Activated CD4-positive, CD25-positive, alpha-beta regulatory T cell treated with anti-CD3 and anti-CD28 coated beads, Interleukin-2, amount 50 U/mL, for 72 hours (primary cell): ENCODE measurements around the gene NRXN2.
"Not testable (repeated sequence)": the region's sequence is repeated elsewhere in the genome, so short reads cannot be mapped to it uniquely, and the experiment has no call there.

Experiments used
- DNase-seq: peaks from one replicate; pipeline ENCODE4 v3.0.0; 2021

NRXN2 gene

GRCh38 chr11:64581057-64581523, 141.9 kb downstream of the NRXN2 start:
- no peak for DNase-seq

- DNase-seq: no peak
Observed at GRCh38 chr11:64580412-64580811, 142.6 kb downstream of the NRXN2 start.

DNA sequence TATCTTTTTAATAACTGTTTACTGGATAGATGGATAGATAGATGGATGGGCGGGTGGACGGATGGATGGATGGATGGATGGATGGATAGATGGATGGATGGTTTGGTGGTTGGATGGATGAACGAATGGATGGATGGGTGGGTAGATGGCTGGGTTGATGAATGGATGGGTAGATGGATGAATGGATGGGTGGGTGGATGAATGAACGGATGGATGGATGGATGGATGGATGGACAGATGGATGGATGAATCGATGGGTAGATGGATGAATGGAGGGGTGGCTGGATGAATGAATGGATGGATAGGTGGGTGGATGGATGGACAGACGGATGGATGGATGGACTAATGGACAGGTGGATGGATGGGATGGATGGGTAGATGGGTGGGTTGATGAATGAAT, 145.8 kb downstream of the NRXN2 start:
- no peak for DNase-seq

- no peak for DNase-seq
Observed at GRCh38 chr11:64572143-64572542, 150.9 kb downstream of the NRXN2 start.

DNA sequence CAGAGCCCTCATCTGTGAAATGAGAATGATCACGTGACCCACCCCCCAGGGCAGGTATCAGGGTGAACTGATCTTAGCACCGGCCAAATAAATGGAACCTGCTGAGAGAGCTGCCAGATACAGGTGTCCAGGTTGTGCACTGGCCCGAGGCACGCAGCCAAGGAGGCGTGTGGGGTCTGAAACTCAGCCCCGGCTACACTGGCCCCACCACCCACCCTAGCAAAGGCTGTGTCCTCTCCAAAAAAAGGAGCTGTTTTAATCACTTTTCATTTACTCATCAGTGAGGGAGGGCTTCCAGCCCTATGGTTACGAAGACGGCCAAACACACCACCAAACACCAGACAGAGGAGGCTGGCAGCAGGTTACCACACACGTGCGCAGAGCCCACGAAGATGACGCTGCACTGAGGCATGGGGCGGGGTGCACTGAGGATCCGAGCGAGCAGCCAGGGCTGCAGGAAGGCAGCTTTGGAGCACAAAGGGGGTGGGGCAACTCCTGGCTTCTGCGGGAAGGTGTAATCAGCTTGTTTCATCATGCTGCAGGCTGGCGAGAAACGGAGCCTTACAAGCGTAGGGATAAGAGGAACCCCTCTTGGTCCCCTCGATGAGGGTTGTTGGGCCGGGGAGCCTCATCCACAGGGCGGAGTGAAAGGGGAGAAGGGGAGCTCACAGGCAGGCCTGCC, 151.4 kb downstream of the NRXN2 start:
- DNase-seq: no peak

DNA sequence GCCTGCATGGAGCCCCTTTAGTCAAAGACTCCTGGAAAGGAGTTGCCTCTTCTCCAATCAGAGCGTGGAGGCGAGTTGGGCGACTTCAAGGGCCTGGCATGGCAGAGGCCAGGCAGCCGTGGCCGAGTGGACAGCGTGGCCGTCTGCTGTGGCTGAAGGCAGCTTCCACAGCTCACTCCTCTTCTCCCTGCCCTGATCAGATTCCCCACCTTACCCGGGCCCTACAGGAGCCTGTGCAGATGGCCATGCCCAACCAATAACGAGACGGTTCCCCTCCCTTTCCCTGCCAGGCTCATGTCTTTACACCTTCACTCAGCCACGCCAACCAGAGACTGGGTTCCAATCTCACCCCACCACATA, 152.0 kb downstream of the NRXN2 start:
- DNase-seq: no peak

DNA sequence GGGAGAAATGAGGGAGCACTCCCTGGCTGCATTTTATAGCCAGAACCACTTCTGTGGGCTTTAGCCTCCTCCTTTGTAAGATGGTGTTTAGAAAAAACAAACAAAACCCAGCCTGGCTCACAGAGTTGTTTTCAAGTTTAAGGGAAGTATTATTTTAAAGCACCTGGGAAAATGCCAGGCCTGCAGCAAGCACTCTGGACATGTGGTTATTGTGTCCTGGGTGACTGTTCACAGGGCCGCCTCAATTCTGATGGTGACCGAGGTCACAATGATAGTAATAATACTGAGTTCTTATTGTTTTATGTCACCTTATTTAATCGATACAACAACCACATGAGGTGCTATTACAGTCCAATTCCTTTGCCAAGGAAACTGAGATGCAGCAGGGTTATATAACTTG, 152.7 kb downstream of the NRXN2 start:
- no peak for DNase-seq

DNA sequence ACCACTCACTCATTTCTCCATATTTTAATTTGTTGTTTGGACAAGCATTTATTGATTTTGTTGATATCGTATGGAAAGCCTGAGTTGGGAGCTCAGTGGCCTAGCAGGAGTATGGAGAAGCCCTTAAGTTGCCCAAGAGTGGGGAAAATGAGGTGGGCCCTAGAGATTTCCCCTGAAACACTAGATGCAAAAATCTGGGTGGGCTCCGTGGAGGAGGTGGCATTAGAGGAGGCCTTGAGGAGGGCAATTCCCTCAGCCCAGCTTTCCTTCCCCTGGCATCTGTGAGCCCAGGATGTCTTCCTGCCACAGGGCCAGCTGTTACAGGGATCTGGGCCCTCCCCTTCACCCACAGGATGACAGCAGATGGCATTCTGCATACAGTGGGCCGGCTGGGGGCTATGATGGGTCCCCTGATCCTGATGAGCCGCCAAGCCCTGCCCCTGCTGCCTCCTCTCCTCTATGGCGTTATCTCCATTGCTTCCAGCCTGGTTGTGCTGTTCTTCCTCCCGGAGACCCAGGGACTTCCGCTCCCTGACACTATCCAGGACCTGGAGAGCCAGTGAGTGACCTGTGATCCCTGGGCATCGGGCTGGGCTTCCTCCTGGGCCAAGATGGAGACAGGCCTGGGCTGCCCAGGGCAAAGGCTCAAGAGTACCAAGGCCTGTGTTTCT, 153.6 kb downstream of the NRXN2 start:
- DNase-seq: no peak

- no peak for DNase-seq
Observed at GRCh38 chr11:64568584-64569140, 154.3 kb downstream of the NRXN2 start.

DNA sequence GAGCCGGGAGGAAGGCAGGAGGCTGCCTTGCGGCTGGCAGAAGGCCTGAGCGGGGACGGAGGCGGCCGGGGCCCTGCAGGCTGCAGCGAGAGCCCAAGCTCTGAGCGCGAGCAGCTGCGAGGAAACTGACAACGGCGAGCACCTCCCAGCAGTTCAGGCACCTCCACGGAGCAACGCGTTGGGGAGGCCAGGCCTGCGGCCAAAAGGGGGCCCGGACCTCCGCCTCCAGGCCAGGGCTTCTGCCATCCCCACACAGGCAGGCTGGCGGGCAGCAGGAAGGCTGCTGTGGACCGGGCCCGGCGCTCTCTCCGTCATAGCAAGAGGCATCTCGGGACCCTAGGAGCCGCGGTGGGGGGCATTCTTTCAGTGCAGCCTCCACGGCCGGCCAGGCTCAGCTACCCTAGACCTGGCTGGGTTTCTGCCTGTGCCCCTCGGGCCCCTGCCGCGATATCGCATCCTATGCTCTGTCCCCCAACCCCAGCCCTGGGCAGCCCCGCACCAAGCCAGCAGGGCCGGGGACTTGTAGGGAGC, 154.9 kb downstream of the NRXN2 start:
- DNase-seq: no peak

DNA sequence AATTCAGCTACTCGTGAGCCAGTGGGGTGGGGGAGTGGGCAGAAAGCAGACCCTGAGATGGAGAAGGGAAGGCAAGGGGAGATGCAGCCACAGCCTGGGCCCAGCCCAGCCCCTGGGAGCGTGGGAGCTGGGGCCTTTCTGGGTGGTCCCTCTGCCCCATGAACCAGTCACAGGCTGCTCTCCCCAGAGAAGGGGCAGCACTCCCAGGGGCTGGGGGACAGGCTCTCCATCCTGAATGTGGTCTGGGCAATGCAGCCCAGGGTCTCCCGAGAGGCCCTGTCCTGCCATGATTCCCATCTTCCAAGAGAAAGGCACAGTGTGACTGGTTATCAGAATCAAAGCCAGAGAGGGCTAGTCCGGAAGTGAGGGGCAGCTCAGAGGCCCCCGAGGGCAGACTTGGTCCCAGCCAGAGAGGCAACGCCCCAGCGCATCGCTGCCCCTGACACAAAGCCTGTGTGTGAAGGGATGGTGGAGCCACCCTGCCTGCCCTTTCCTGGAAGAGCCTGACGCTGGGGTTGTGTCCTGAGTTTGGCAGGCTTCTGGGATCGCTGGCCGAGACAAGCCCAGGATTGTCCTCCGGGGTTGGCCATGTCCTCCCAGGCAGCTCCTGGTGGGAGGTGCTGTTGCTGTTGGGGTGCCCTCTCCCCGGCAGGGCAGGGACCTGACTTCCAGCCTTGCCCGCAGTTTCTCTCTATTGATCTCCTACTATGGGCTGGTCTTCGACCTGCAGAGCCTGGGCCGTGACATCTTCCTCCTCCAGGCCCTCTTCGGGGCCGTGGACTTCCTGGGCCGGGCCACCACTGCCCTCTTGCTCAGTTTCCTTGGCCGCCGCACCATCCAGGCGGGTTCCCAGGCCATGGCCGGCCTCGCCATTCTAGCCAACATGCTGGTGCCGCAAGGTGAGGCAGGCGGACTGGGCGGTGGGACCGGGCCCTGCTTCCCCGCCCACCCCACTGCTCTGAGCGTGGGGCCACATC, 155.8 kb downstream of the NRXN2 start:
- DNase-seq: no peak

- no peak for DNase-seq
Observed at GRCh38 chr11:64566042-64566914, 156.7 kb downstream of the NRXN2 start.

DNA sequence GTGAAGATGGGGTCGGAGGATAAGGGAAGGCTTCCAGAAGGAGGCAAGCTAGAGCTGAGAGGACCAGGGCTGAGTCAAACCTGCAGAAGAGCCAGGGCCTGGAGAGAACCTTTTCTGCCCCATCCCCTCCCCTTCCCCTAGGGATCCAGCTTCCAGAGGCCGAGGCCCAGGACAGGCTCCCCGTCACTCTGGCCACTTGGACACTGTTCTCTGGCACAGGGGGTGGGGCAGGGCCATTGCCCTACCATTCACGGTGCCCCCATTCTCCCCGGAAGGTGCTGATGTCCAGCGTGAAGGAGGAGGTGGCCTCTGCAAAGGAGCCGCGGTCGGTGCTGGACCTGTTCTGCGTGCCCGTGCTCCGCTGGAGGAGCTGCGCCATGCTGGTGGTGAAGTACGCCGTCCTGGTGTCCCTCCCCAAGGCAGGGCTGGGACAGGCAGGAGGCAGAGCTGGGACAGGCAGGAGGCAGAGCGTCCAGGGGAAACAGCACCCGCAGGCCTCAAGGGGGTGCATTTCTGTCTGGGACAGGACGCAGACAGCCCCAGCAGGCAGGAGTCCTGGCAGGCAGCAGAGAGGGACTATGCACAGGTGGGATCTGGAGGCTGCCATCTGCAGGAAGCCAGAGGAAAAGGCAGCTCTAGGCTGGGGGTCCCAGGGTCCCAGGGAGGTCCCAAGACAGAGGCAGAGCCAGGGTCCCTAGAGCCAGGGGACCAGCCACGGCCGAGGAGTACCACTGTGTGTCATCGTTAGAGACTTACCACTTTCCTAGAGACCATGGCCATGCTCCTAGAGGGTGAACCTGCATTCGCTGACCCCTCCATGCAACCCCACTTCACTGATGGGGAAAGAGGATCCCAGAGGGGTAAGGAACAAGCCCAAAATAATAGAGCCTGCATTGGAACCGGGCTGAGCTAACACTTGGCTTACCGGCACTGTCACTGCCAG, 157.8 kb downstream of the NRXN2 start:
- no peak for DNase-seq

DNA sequence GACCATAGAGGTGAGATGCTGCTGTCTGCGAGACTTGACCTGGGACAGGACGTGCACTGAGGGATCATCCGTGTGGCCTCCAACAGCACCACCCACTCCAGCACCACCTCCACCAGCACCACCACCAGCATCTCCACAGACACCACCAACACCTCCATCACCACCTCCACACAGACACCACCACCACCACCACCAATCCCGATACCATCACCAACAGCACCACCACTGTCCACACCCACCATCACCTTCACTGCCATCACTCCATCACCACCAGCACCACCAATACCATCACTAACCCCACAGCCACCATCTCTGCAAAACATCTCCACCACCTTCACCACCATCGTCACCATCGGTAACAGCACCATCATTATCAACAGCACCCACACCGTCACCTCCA, 158.6 kb downstream of the NRXN2 start:
- DNase-seq: no peak

- no peak for DNase-seq
Observed at GRCh38 chr11:64563966-64564365, 159.0 kb downstream of the NRXN2 start.

GRCh38 chr11:64562723-64563351, 160.2 kb downstream of the NRXN2 start:
- no peak for DNase-seq

DNA sequence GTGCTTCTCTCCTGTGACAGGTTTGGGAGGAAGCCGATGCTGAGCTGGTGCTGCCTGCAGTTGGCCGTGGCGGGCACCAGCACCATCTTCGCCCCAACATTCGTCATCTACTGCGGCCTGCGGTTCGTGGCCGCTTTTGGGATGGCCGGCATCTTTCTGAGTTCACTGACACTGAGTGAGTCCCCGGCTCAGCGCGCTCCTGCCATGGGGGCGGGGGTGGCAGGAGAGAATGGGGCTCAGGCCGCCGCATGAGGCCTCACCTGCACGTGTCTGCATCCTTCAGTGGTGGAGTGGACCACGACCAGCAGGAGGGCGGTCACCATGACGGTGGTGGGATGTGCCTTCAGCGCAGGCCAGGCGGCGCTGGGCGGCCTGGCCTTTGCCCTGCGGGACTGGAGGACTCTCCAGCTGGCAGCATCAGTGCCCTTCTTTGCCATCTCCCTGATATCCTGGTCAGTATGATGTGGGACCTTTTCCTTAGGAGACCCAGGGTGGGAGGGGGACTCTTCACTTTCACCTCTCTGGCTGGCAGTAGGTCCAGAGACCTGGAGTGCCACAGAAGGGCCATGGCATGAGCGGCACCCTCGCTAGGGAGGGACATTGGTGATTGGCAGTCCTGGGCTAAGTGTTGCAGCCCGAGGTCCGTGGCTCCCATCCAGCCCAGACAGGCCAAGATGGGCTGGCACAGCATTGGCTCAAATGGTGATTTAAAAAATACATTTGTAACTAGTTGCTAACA, 160.8 kb downstream of the NRXN2 start:
- DNase-seq: no peak

DNA sequence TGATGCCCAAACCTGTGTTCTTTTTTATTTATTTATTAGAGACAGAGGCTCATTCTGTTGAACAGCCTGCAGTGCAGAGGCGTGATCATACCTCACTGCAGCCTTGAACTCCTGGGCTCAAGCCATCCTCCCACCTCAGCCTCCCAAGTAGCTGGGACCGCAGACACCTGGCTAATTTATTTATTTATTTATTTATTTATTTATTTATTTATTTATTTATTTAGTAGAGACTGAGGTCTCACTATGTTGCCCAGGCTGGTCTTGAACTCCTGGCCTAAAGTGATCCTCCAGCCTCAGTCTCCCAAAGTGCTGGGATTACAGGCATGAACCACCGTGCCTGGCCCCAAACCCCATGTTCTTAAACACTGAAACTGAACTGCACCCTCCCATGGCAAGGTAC, 161.6 kb downstream of the NRXN2 start:
- DNase-seq: not testable (repeated sequence)

GRCh38 chr11:64560941-64561340, 162.1 kb downstream of the NRXN2 start:
- no peak for DNase-seq
